Epithelial cell of esophagus (primary cell): ENCODE measurements around the gene PCCA.
A peak's percentile ranks its signal among the peaks of the same experiment; 100 is the strongest.
"Not testable (repeated sequence)": the region's sequence is repeated elsewhere in the genome, so short reads cannot be mapped to it uniquely, and the experiment has no call there.

Source experiments
- DNase-seq: peaks from one replicate; pipeline ENCODE4 v3.0.0; 2010; ENCODE audit warnings: low read depth
- H3K4me3 ChIP-seq: 2 replicates; pipeline ENCODE4 v1.5.1; 2011; ENCODE audit warnings: mild to moderate bottlenecking, low read length, control low read depth
- CTCF ChIP-seq: IDR thresholded peaks from 2 replicates; pipeline ENCODE4 v1.5.1; 2011; ENCODE audit warnings: low read depth, mild to moderate bottlenecking, low read length, control low read depth, inconsistent platforms; ENCODE audit not compliant: insufficient read depth; ENCODE audit errors: missing control alignments

Gene PCCA

GRCh38 chr13:100156788-100157187 lies 67.9 kb downstream of the PCCA start:
- TF ChIP-seq CTCF: no peak
- H3K4me3 ChIP-seq: no peak overlapping the region
- DNase-seq: peak; percentile 72

- no peak overlapping the region for H3K4me3 ChIP-seq
- DNase-seq: no peak
- TF ChIP-seq CTCF: no peak
These were observed 69.7 kb downstream of the PCCA start for GRCh38 chr13:100158569-100158968.

GRCh38 chr13:100159584-100159983 lies 70.7 kb downstream of the PCCA start:
- no peak for TF ChIP-seq CTCF
- no peak for DNase-seq

GRCh38 chr13:100160450-100160849 lies 71.6 kb downstream of the PCCA start:
- no peak for TF ChIP-seq CTCF
- no peak overlapping the region for H3K4me3 ChIP-seq
- no peak for DNase-seq

More at GRCh38 chr13:100159584-100159983, 70.7 kb downstream of the PCCA start:
- no peak overlapping the region for H3K4me3 ChIP-seq

GRCh38 chr13:100163375-100163774 lies 74.5 kb downstream of the PCCA start:
- no peak for TF ChIP-seq CTCF
- peak; percentile 15 for DNase-seq

GRCh38 chr13:100173203-100173602 lies 84.3 kb downstream of the PCCA start:
- TF ChIP-seq CTCF: no peak
- no peak overlapping the region for H3K4me3 ChIP-seq
- no peak for DNase-seq

More at GRCh38 chr13:100163375-100163774, 74.5 kb downstream of the PCCA start:
- no peak overlapping the region for H3K4me3 ChIP-seq

GRCh38 chr13:100174455-100174854 lies 85.6 kb downstream of the PCCA start:
- H3K4me3 ChIP-seq, DNase-seq: not testable (repeated sequence)
